ENCODE data around the gene MCTP2.

DNA sequence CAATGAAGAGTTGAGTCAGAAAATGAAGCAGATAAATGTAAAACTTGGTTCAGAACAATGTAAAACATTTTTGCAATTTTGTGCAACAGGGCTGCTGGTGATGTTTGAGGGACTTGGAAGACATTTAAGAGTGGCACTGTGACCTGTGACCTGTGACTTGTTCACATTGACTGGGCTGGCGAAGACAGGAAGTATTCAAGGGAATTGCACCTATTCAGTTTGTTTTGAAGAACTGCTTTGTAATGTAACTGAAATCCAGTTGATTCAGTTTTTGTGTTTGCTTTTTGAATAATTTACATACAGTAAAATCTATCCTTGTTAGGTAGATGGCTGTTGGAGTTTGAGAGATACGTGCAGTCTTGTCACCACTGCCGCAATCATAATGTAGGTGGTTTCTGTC lies 35.4 kb downstream of the MCTP2 start:
- TF ChIP-seq ZNF282 (IDR thresholded peaks at IDR 0.05; ENCODE audit: partially characterized antibody) = no peak
- TF ChIP-seq ZNF777 (CRISPR knock-in tag; IDR thresholded peaks at IDR 0.05) = no peak
- no peak for TF ChIP-seq ZNF672 (CRISPR knock-in tag; IDR thresholded peaks at IDR 0.05)
- no peak for TF ChIP-seq NCOA1 (CRISPR knock-in tag; IDR thresholded peaks at IDR 0.05)
- TF ChIP-seq, protein P1, sequence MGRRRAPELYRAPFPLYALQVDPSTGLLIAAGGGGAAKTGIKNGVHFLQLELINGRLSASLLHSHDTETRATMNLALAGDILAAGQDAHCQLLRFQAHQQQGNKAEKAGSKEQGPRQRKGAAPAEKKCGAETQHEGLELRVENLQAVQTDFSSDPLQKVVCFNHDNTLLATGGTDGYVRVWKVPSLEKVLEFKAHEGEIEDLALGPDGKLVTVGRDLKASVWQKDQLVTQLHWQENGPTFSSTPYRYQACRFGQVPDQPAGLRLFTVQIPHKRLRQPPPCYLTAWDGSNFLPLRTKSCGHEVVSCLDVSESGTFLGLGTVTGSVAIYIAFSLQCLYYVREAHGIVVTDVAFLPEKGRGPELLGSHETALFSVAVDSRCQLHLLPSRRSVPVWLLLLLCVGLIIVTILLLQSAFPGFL (CRISPR knock-in tag; IDR thresholded peaks at IDR 0.05) = no peak
- TF ChIP-seq GTF3A (CRISPR knock-in tag; conservative IDR thresholded peaks at IDR 0.05) = no peak
- TF ChIP-seq, protein P2, sequence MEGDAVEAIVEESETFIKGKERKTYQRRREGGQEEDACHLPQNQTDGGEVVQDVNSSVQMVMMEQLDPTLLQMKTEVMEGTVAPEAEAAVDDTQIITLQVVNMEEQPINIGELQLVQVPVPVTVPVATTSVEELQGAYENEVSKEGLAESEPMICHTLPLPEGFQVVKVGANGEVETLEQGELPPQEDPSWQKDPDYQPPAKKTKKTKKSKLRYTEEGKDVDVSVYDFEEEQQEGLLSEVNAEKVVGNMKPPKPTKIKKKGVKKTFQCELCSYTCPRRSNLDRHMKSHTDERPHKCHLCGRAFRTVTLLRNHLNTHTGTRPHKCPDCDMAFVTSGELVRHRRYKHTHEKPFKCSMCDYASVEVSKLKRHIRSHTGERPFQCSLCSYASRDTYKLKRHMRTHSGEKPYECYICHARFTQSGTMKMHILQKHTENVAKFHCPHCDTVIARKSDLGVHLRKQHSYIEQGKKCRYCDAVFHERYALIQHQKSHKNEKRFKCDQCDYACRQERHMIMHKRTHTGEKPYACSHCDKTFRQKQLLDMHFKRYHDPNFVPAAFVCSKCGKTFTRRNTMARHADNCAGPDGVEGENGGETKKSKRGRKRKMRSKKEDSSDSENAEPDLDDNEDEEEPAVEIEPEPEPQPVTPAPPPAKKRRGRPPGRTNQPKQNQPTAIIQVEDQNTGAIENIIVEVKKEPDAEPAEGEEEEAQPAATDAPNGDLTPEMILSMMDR (CRISPR knock-in tag; IDR thresholded peaks at IDR 0.05) = no peak
- no peak for TF ChIP-seq ZFP90 (CRISPR knock-in tag; IDR thresholded peaks at IDR 0.05; ENCODE audit: borderline replicate concordance)

Measured in HepG2 (cell line).